SU-DHL-6 (cell line): ENCODE data around the gene PHIP.

Experiments used
- EZH2phosphoT487 ChIP-seq: fragments of 200-600 bp; sonication (generic), shearing (Covaris generic); conservative IDR thresholded peaks from 2 replicates; pipeline ENCODE4 v1.6.1; 2018; ENCODE audit warnings: mild to moderate bottlenecking, antibody characterized with exemption, low read length, moderate library complexity, mixed read lengths
- TF ChIP-seq, protein P1 (sequence below): fragments of 200-600 bp; sonication (generic); IDR thresholded peaks from one replicate; pipeline ENCODE4 v1.5.1; 2017; ENCODE audit warnings: antibody characterized with exemption, mild to moderate bottlenecking, low read length, moderate library complexity; ENCODE audit not compliant: insufficient read depth, poor library complexity, severe bottlenecking

DNA sequence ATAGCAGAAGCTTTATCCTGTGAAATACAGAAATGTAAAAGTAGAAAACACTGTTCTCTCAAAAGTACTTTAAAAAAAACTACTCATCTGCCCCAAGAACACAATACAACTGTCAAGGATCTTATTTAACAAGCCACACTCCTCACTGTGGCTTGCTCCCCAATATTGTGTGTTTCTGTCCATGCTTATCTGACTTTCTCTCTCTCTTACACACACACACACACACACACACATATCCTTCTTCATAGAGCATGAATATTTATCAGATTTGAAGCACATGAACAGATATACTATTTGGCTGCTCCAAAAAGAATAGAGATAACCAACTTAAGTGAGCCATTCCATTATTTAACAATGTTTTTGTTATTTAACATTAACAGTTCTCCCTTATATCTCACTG lies 3.6 kb upstream of the PHIP start:
- TF ChIP-seq, protein P1, sequence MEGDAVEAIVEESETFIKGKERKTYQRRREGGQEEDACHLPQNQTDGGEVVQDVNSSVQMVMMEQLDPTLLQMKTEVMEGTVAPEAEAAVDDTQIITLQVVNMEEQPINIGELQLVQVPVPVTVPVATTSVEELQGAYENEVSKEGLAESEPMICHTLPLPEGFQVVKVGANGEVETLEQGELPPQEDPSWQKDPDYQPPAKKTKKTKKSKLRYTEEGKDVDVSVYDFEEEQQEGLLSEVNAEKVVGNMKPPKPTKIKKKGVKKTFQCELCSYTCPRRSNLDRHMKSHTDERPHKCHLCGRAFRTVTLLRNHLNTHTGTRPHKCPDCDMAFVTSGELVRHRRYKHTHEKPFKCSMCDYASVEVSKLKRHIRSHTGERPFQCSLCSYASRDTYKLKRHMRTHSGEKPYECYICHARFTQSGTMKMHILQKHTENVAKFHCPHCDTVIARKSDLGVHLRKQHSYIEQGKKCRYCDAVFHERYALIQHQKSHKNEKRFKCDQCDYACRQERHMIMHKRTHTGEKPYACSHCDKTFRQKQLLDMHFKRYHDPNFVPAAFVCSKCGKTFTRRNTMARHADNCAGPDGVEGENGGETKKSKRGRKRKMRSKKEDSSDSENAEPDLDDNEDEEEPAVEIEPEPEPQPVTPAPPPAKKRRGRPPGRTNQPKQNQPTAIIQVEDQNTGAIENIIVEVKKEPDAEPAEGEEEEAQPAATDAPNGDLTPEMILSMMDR: no peak
- TF ChIP-seq EZH2phosphoT487: no peak
